ENCODE data around the gene ZC3H18.

ZC3H18 gene

DNA sequence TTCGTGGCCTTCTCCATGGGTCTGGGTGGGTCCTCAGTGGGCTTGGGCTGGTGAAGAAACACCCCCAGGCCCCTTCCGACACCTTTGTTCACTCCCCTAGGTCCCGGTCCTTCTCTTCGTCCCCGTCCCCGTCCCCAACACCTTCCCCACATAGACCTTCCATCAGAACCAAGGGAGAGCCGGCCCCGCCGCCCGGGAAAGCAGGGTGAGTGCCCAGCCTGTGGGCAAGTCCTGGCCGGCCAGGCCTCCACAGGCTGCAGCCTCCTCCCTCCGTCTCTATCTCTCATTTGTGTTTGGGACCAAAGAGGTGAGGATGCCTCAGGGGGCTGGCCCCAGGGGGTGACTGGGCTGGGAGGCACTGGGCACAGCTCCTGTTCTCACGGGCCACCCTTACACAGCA is 53.7 kb downstream of the ZC3H18 start:
- no peak for DNase-seq (ENCODE audit: low read depth)

DNA sequence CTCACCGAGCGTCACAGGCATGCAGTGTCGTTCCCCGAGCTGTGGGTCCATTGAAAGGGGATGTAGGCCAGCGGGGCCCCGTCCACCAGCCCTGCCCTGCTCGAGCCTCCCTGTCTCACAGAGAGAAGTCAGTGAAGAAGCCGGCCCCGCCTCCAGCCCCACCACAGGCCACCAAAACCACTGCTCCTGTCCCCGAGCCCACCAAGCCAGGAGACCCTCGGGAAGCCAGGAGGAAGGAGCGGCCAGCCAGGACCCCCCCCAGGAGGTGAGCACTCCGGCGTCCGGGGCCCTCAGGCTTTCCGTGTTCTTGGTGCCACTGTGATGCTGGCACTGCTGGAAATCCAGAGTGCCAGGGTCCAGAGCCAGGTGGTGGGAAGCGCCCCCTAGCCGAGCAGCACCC is 54.3 kb downstream of the ZC3H18 start:
- DNase-seq (ENCODE audit: low read depth) = no peak

GRCh38 chr16:88624977-88625576 is 54.9 kb downstream of the ZC3H18 start:
- DNase-seq (ENCODE audit: low read depth) = no peak

DNA sequence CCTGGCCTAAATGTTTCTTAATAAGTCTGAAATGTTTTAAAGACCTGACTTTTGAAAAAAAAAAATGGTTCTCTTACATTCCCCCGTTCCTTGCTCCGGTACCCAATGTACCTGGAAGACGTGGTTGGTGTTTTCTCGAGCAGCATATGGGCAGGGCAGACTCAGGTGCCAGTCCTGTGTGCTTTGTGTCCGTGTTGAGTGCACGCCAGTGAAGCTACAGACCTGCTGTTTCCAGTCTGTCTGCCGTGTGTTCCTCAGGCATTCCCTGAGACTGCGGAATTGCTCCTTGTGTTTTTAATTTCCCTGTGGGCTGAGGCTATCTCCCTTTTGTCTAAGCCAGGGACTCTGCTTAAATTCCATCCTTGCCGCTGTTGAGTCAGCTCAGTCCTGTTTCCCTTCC is 56.4 kb downstream of the ZC3H18 start:
- DNase-seq (ENCODE audit: low read depth) = no peak

- DNase-seq (ENCODE audit: low read depth) = no peak
Observed at GRCh38 chr16:88627531-88628411, 57.6 kb downstream of the ZC3H18 start.

GRCh38 chr16:88628512-88628974 is 58.3 kb downstream of the ZC3H18 start:
- DNase-seq (ENCODE audit: low read depth) = peak; percentile 78

GRCh38 chr16:88629835-88630234 is 59.6 kb downstream of the ZC3H18 start:
- no peak for DNase-seq (ENCODE audit: low read depth)

DNA sequence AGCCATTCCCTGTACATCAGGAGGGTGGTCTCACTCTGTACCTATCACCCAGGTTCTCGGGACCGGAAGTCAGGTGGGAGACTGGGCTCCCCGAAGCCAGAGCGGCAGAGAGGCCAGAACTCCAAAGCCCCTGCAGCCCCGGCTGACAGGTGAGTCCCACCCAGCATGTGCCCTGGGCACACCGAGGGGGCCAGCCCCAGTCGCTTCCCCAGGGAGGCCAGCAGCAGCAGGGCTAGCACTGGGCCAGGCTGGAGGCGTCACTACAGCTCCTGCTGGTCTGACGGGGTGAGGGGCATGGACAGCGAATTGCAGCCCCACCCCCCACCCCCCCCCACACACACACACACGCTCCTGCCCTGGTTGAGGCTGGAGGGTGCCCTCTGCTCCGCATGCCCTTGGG is 60.2 kb downstream of the ZC3H18 start:
- DNase-seq (ENCODE audit: low read depth) = no peak

- no peak for DNase-seq (ENCODE audit: low read depth)
Observed at GRCh38 chr16:88630941-88631340, 60.7 kb downstream of the ZC3H18 start.

GRCh38 chr16:88631384-88631783 is 61.2 kb downstream of the ZC3H18 start:
- DNase-seq (ENCODE audit: low read depth) = no peak

DNA sequence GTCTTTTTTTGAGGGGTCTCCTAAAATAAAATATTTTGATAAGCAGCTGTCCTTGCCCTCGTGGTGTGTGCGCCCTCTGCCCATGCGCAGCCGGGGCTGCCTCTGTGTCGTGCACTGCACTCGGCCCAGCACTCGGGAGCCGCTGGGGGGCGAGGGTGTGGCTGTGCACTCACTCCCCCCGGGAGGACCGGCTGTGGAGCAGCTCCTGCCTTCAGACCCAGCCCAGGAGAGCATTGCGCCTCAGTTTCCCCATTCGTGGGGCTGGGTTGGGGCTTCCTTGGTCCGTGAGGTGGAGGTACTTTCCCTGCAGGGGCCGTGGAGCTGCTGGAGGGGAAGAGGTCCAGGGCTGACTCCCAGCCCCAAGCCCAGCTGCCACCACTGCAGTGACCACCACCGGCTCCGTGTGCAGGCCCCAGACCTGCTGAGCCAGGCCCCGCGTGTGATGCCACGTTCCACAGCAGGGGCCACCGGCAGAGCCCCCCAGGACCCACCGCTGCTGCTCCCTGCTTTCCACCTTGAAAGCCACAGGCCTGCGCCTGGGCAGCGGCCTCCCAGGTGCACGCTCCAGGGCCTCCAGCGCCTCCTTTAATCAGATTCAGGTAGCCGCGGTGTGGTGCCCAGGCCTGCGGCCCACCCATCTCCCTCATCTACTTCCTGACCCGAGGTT is 61.9 kb downstream of the ZC3H18 start:
- no peak for DNase-seq (ENCODE audit: low read depth)

GRCh38 chr16:88632587-88632930 is 62.4 kb downstream of the ZC3H18 start:
- DNase-seq (ENCODE audit: low read depth) = no peak

DNA sequence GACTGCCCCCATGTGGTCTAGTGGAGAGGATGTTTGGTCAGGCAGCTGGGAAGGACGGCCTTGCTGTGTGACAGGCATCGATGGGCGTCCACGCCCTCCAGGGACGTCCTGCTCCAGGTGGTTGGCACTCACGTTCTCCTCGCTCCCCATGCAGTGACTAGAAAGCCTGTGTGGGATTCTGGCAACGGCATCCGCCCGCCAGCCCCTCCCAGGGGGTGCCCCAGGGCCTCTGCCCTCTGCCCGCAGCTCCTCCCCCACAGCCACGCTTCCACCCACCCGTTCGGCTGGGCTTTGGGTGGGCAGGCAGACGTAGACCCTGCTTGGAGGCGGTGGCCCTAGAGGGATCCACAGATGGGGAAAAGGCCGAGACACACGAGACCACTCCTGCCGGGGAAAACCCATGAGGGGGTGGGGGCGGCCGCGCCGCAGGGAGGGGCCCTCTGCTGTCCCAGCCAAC is 63.5 kb downstream of the ZC3H18 start:
- no peak for DNase-seq (ENCODE audit: low read depth)

DNA sequence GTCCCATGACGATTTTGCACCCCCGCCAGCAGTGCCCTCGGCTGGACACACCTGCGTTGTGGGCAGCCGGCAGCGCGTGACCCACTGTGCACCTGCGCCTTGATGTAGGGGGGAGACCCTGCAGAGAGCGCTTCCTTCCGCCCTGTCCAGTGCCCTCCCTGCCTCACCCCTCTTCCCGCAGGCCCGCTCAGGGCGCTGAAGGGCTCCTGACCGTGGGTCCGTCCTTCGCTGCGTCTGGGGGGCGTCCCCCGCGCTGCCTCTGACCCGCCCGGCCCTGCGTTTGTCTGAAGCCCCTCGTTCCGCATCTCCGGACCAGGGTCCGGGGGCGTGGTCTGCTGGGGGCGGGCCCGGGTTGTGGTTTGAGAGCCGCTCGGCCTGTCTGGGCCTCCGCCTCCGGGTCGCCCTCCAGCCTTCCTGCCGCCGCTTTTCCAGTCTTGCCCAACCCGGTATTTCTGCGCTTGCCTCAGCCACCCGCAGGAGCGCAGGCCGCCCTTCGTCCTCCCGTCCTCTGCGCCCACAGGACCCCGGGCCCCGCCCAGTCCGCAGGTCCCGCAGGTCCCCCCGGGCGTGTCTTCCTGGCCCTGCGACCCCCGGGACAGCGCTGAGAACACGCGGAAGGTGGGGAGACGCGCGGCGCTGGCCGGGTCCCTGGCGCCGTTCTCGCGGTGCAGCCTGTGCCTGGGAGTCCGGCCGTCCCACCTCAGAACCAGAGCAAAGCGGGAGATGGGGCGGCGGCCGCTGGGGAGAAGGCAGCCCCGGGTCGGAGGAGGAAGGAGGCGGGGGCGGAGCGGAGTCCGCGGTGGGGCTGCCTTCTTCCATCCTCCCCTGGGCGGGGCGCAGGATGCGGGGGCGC is 64.2 kb downstream of the ZC3H18 start:
- no peak for DNase-seq (ENCODE audit: low read depth)

DNA sequence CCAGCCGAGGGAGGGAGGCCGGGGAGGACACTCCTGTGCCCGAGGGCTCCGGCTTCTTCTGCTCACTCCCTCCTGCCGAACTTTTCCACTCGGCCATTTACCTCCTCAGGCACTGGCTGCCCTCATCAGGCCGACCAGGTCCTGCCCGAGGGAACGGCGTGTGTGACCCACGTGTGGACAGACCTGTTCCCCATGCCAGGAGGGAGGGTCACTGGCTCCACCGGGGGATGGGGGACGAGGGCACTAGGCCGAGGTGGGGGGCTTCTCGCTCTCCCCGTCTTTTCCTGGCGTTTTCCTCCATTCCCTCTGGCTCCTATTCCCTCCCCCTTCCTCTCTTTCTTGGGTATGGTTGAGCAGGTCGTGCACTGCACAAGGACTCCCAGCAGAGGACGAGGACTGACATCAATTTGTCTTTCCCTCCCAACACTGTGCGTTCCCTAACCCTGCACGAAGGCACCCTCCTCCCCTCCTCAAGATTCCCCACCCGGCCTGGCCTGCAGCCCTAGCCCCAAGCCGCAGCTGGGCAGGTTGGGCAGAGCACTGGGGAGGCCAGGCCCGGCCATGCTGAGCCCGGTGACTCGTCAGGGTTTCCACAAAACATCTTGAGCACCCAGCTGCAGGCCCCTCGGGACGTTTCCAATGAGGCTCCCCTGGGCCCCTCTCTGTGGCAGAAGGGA is 64.9 kb downstream of the ZC3H18 start:
- DNase-seq (ENCODE audit: low read depth) = no peak

DNA sequence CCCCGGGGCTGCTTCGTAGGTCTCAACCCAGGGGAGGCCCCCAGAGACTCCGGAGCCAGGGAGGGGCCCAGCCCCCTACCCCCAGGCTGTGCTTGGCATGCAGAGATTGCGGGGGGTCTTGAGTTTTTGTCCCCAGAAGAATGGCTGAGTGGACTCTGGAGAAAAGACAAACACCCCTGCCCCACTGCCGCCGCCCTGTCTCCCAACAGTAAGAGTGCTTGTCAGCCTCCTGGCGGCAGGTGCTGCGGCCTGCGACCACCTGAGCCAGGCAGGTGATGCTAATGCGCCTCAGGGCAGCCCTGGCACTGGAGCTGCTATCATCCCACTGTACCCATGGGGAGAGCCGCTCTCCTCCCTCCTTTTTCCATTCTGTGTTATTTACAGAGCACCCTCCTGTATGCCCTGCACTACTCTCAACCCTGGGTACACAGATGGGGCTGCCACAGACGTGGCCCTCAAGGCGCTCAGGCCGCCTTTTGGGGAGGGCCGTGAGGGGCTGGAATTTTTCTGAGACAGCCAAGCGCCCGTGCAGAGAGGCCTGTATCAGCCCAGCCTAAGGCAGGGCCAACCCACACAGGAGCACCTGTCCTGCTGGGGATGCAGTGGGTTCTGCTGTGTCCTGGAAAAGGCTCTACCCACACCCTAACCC is 65.6 kb downstream of the ZC3H18 start:
- no peak for DNase-seq (ENCODE audit: low read depth)

- DNase-seq (ENCODE audit: low read depth) = no peak
Observed at GRCh38 chr16:88636488-88637265, 66.5 kb downstream of the ZC3H18 start.

- DNase-seq (ENCODE audit: low read depth) = no peak
Observed at GRCh38 chr16:88638323-88639230, 68.4 kb downstream of the ZC3H18 start, which contains the start of gene IL17C. IL17C (plus strand) TSS chr16:88638572; CDS start chr16:88638642, 70 bp downstream.

Data from CMK (cell line).